Testis (tissue), 3 donors: ENCODE data around the gene PRKCZ. TPM values are rescaled to one million over a fixed set of nuclear protein-coding genes. Genes with fewer than 3 reads are reported as not detected.
"Not testable (repeated sequence)": the region's sequence is repeated elsewhere in the genome, so short reads cannot be mapped to it uniquely, and the experiment has no call there.

ENCODE experiments used
- DNase-seq: peaks from one replicate; pipeline ENCODE4 v3.0.0-alpha.2; 2019
- H3K27ac ChIP-seq, 2 donors: fragments of 200-600 bp; sonication (generic); one replicate each; pipeline ENCODE4 v1.5.1; 2019
- H3K27me3 ChIP-seq: fragments of 200-600 bp; sonication (generic); one replicate; pipeline ENCODE4 v1.5.1; 2019
- H3K36me3 ChIP-seq: fragments of 200-600 bp; sonication (generic); one replicate; pipeline ENCODE4 v1.5.1; 2017; ENCODE audit warnings: low read depth; ENCODE audit errors: missing control alignments
- H3K4me1 ChIP-seq: fragments of 200-600 bp; sonication (generic); one replicate; pipeline ENCODE4 v1.5.1; 2019
- H3K4me3 ChIP-seq, 2 donors: fragments of 200-600 bp; sonication (generic); one replicate each; pipeline ENCODE4 v1.5.1; 2017 to 2019
- H3K9me3 ChIP-seq: fragments of 200-600 bp; sonication (generic); one replicate; pipeline ENCODE4 v1.5.1; 2017
- CTCF ChIP-seq, 3 experiments: fragments of 450-650 bp in 2 of 3; fragments of 200-600 bp in 1 of 3; sonication (generic) in 1 of 3; IDR thresholded peaks; one replicate each; pipeline ENCODE4 v1.5.1; 2016 to 2019; ENCODE audit warnings: antibody characterized with exemption in 3 of 3, mild to moderate bottlenecking in 2 of 3, moderate library complexity in 1 of 3
- POLR2A ChIP-seq: fragments of 450-650 bp; IDR thresholded peaks from one replicate; pipeline ENCODE4 v1.6.1; 2017; ENCODE audit warnings: antibody characterized with exemption, mild to moderate bottlenecking, moderate library complexity
- WGBS, 2 donors: methylation state at CpG; one replicate each; pipeline ENCODE4 v1.1.5; 2018; 5-methylcytosine and 5-hydroxymethylcytosine counted together
- intact Hi-C: fragments of 100-400 bp; cut with DNase I; formaldehyde crosslinking; loops from one replicate; pipeline ENCODE4 v1.15.1; 2023; ENCODE audit warnings: low total_unique reads
- polyA plus RNA-seq: library from polyadenylated mRNA; stranded (reverse); fragments of 350-450 nt; fragmentation: Illumina TruSeq; extraction: RNeasy Lipid Tissue Mini Kit (QIAGEN cat#74804); gene quantifications from one replicate; pipeline ENCODE4 v1.2.3, GENCODE V29; 2014; ENCODE audit warnings: low read depth, low replicate concordance; ENCODE audit not compliant: insufficient read depth
- total RNA-seq, 2 donors: library from RNA; depleted of rRNA; stranded (reverse); fragments of >200 nt; gene quantifications; one replicate each; pipeline ENCODE4 v1.2.3, GENCODE V29; 2016

Gene PRKCZ
- total and polyA plus RNA-seq, 3 donors from 2014 or later, result 86.4 to 142 (median 123) TPM

GRCh38 chr1:2093055-2093454 is 42.8 kb downstream of the PRKCZ start:
- H3K27ac ChIP-seq, result no peak overlapping the region
- WGBS, 2 donors, result 94 to 98% methylated on average over 11 to 14 of the region's 14 CpGs
- no peaks in the 10 kb centered on the region for H3K9me3 ChIP-seq
- no peak overlapping the region for H3K4me3 ChIP-seq
- no peaks in the 10 kb centered on the region for H3K36me3 ChIP-seq
- no peaks in the 10 kb centered on the region for H3K27me3 ChIP-seq
- no peak for DNase-seq
- TF ChIP-seq CTCF (IDR thresholded peaks at IDR 0.05) (no peak), POLR2A (no peak)
- H3K4me1 ChIP-seq, result no peaks in the 10 kb centered on the region
- intact Hi-C loops, result no loop called here

- intact Hi-C loops, result no loop called here
- Histone ChIP-seq H3K27ac (no peak overlapping the region), H3K27me3 (no peaks in the 10 kb centered on the region), H3K36me3 (no peaks in the 10 kb centered on the region), H3K9me3 (no peaks in the 10 kb centered on the region), H3K4me1 (no peaks in the 10 kb centered on the region), H3K4me3 (no peak overlapping the region)
- no peak for DNase-seq
- WGBS, 2 donors, result 80 to 90% methylated on average over 2 to 26 of the region's 26 CpGs
- no peak for TF ChIP-seq POLR2A
- no peak for TF ChIP-seq CTCF (IDR thresholded peaks at IDR 0.05)
Observed at GRCh38 chr1:2093636-2094035, 43.4 kb downstream of the PRKCZ start.

- DNase-seq, intact Hi-C loops, H3K9me3 ChIP-seq, H3K27me3 ChIP-seq, H3K4me3 ChIP-seq, H3K27ac ChIP-seq, H3K4me1 ChIP-seq, H3K36me3 ChIP-seq: not testable (repeated sequence)
- WGBS, 2 donors, result 94 to 96% methylated on average over 33 to 60 of the region's 60 CpGs
Observed at GRCh38 chr1:2094269-2095158, 44.3 kb downstream of the PRKCZ start.

- TF ChIP-seq POLR2A (no peak), CTCF (IDR thresholded peaks at IDR 0.05) (no peak)
- DNase-seq, result no peak
- no peaks in the 10 kb centered on the region for H3K4me1 ChIP-seq
- no peak overlapping the region for H3K27ac ChIP-seq
- H3K9me3 ChIP-seq, result no peaks in the 10 kb centered on the region
- no peak overlapping the region for H3K4me3 ChIP-seq
- intact Hi-C loops, result no loop called here
- WGBS, 2 donors, result 88 to 92% methylated on average over 16 to 17 of the region's 17 CpGs
- H3K27me3 ChIP-seq, result no peaks in the 10 kb centered on the region
- H3K36me3 ChIP-seq, result no peaks in the 10 kb centered on the region
Observed at GRCh38 chr1:2095394-2095793, 45.2 kb downstream of the PRKCZ start.

- H3K9me3 ChIP-seq, result no peaks in the 10 kb centered on the region
- TF ChIP-seq POLR2A (no peak), CTCF (IDR thresholded peaks at IDR 0.05) (no peak)
- intact Hi-C loops, result no loop called here
- no peaks in the 10 kb centered on the region for H3K4me1 ChIP-seq
- 83 to 90% methylated on average over 13 to 34 of the region's 34 CpGs for WGBS, 2 donors
- H3K27me3 ChIP-seq, result no peaks in the 10 kb centered on the region
- no peaks in the 10 kb centered on the region for H3K36me3 ChIP-seq
- no peak overlapping the region for H3K27ac ChIP-seq
- H3K4me3 ChIP-seq, result no peak overlapping the region
- no peak for DNase-seq
Observed at GRCh38 chr1:2095981-2096736, 45.9 kb downstream of the PRKCZ start.
